ENCODE measurements around the gene EPS8. TPM values are rescaled to one million over a fixed set of nuclear protein-coding genes. Genes with fewer than 3 reads are reported as not detected.
A peak's percentile ranks its signal among the peaks of the same experiment; 100 is the strongest.

EPS8 gene
- total and polyA plus RNA-seq, 2 experiments from 2014 or later, result 3.1 to 6.0 TPM

GRCh38 chr12:15731940-15732339 is 57.2 kb downstream of the EPS8 start:
- H3K4me1 ChIP-seq (ENCODE audit: low read depth), result no peaks in the 10 kb centered on the region
- H3K9me3 ChIP-seq (ENCODE audit: low read depth), result no peaks in the 10 kb centered on the region
- no peaks in the 10 kb centered on the region for H3K36me3 ChIP-seq
- no peak overlapping the region for H3K4me3 ChIP-seq
- DNase-seq (ENCODE audit: low read depth in 1 of 2, low spot score in 1 of 2), result no peak
- no peak overlapping the region for H3K27ac ChIP-seq
- no peaks in the 10 kb centered on the region for H3K27me3 ChIP-seq
- TF ChIP-seq, protein P1, sequence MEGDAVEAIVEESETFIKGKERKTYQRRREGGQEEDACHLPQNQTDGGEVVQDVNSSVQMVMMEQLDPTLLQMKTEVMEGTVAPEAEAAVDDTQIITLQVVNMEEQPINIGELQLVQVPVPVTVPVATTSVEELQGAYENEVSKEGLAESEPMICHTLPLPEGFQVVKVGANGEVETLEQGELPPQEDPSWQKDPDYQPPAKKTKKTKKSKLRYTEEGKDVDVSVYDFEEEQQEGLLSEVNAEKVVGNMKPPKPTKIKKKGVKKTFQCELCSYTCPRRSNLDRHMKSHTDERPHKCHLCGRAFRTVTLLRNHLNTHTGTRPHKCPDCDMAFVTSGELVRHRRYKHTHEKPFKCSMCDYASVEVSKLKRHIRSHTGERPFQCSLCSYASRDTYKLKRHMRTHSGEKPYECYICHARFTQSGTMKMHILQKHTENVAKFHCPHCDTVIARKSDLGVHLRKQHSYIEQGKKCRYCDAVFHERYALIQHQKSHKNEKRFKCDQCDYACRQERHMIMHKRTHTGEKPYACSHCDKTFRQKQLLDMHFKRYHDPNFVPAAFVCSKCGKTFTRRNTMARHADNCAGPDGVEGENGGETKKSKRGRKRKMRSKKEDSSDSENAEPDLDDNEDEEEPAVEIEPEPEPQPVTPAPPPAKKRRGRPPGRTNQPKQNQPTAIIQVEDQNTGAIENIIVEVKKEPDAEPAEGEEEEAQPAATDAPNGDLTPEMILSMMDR (IDR thresholded peaks at IDR 0.05; ENCODE audit: low read depth, low read length), result no peak

DNA sequence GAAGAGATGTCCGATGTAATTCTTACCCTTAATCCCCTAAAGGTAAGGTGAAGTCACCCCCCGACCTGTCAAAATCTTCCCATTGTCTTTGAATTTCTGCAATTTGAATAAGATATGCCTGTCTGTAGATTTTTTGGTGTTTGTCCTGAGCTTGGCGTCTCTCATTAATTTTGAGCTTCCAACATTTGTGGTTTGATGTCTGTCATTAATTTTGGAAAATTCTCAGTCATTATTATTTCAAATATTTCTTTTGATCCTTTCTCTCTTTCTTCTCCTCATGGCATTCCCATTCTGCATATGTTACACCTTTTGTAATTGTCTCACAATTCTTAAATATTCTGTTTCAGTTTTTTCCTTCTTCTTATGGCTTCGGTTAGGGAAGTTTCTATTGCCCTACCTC is 60.1 kb downstream of the EPS8 start:
- TF ChIP-seq, protein P1 (IDR thresholded peaks at IDR 0.05; ENCODE audit: low read depth, low read length), result no peak
- Histone ChIP-seq H3K4me3 (no peak overlapping the region), H3K4me1 (ENCODE audit: low read depth) (no peaks in the 10 kb centered on the region), H3K36me3 (no peaks in the 10 kb centered on the region), H3K27me3 (no peaks in the 10 kb centered on the region), H3K9me3 (ENCODE audit: low read depth) (no peaks in the 10 kb centered on the region), H3K27ac (no peak overlapping the region)
- DNase-seq (ENCODE audit: low read depth in 1 of 2, low spot score in 1 of 2), result no peak

- Histone ChIP-seq H3K36me3 (no peaks in the 10 kb centered on the region), H3K27me3 (no peaks in the 10 kb centered on the region), H3K27ac (no peak overlapping the region), H3K9me3 (ENCODE audit: low read depth) (no peaks in the 10 kb centered on the region), H3K4me1 (ENCODE audit: low read depth) (no peaks in the 10 kb centered on the region), H3K4me3 (no peak overlapping the region)
- peak in 1 of 2 donors; percentile 73 for DNase-seq (ENCODE audit: low read depth in 1 of 2, low spot score in 1 of 2)
- TF ChIP-seq, protein P1 (IDR thresholded peaks at IDR 0.05; ENCODE audit: low read depth, low read length), result no peak
Observed at GRCh38 chr12:15728118-15728598, 61.0 kb downstream of the EPS8 start.

- Histone ChIP-seq H3K4me3 (no peak overlapping the region), H3K27ac (no peak overlapping the region), H3K27me3 (no peaks in the 10 kb centered on the region), H3K9me3 (ENCODE audit: low read depth) (no peaks in the 10 kb centered on the region), H3K36me3 (no peaks in the 10 kb centered on the region), H3K4me1 (ENCODE audit: low read depth) (no peaks in the 10 kb centered on the region)
- TF ChIP-seq, protein P1 (IDR thresholded peaks at IDR 0.05; ENCODE audit: low read depth, low read length), result no peak
- no peak for DNase-seq (ENCODE audit: low read depth in 1 of 2, low spot score in 1 of 2)
Observed at GRCh38 chr12:15726878-15727150, 62.4 kb downstream of the EPS8 start.

DNA sequence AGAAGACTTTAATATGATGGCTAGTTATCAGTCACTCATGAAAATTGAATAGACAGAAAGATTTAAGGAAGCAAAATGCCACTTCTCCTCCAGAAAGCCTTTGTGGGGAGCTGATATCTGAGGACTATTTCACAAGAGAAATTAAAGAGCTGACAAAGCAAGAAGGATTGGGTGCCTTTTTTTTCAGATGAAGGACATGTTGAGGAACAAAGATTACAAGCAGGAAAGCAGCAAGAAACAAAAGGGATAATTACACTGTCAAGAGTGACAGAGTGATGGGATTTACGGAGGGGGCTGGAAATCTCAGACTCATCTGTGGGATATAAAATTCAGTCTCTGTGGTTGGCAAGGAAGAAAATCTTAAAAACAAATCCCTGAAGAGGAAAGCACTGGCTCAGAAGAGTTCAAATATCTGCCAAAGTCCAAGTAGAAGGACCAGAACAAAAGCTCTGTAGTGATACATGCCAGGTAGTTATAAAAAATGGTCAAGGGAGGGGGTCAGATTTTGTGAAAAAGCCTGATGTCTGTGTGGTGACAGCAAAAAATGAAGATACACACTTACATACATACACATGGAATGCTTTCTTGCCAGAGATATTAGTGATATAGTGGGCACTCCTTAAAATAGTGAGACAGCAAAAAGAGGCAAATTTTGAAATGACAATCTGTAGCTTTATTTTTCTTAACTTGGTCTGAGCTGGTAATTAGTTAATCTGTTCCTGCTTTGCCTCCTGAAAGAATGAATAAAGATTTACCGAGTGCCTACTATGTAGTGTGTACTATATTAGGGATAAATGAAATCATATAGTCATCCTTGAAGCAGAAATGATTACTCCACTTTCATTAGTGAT is 62.9 kb downstream of the EPS8 start:
- DNase-seq (ENCODE audit: low read depth in 1 of 2, low spot score in 1 of 2), result peak in 1 of 2 donors; percentile 44
- no peaks in the 10 kb centered on the region for H3K36me3 ChIP-seq
- H3K4me1 ChIP-seq (ENCODE audit: low read depth), result no peaks in the 10 kb centered on the region
- no peaks in the 10 kb centered on the region for H3K27me3 ChIP-seq
- TF ChIP-seq, protein P1 (IDR thresholded peaks at IDR 0.05; ENCODE audit: low read depth, low read length), result no peak
- H3K4me3 ChIP-seq, result no peak overlapping the region
- no peak overlapping the region for H3K27ac ChIP-seq
- H3K9me3 ChIP-seq (ENCODE audit: low read depth), result no peaks in the 10 kb centered on the region
